OCI-LY3 (cell line): Measurements from ENCODE around the gene LARGE2.
A peak's percentile ranks its signal among the peaks of the same experiment; 100 is the strongest.

Experiments
- H2AFZ ChIP-seq: fragments of 200-600, 300-600 bp; shearing (Covaris generic); 2 replicates; pipeline ENCODE4 v1.6.0; 2014; ENCODE audit warnings: antibody characterized with exemption, low read depth, low read length
- H3K27ac ChIP-seq: fragments of 200-600, 300-600 bp; sonication (generic); 2 replicates; pipeline ENCODE4 v1.5.1; 2014; ENCODE audit warnings: mild to moderate bottlenecking, low read length, moderate library complexity, mixed read lengths
- H3K27me3 ChIP-seq: fragments of 200-600, 300-600 bp; sonication (generic); 2 replicates; pipeline ENCODE4 v1.6.1; 2014; ENCODE audit warnings: low read depth, low read length, mixed read lengths
- H3K36me3 ChIP-seq: fragments of 200-600, 300-600 bp; sonication (generic); replicated peaks from 2 replicates; pipeline ENCODE3; 2014; ENCODE audit warnings: low read depth, low read length, mixed read lengths
- H3K4me1 ChIP-seq: fragments of 300-600, 200-600 bp; sonication (generic); 2 replicates; pipeline ENCODE4 v1.6.1; 2014; ENCODE audit warnings: low read length, mixed read lengths
- H3K4me2 ChIP-seq: fragments of 200-600, 300-600 bp; sonication (generic); 2 replicates; pipeline ENCODE4 v1.6.1; 2014; ENCODE audit warnings: low read length, mixed read lengths
- H3K4me3 ChIP-seq: fragments of 300-600, 200-600 bp; sonication (generic); 2 replicates; pipeline ENCODE4 v1.5.1; 2014; ENCODE audit warnings: antibody characterized with exemption, mild to moderate bottlenecking, low read length, moderate library complexity
- H3K79me2 ChIP-seq: fragments of 300-600, 200-600 bp; shearing (Covaris generic); 2 replicates; pipeline ENCODE4 v1.6.1; 2014; ENCODE audit warnings: mild to moderate bottlenecking, low read length, mixed read lengths
- H3K9ac ChIP-seq: fragments of 300-600, 200-600 bp; shearing (Covaris generic); 2 replicates; pipeline ENCODE4 v1.6.0; 2014; ENCODE audit warnings: mild to moderate bottlenecking, low read length, moderate library complexity
- H3K9me3 ChIP-seq: fragments of 200-600, 300-600 bp; shearing (Covaris generic); 2 replicates; pipeline ENCODE4 v1.6.1; 2014; ENCODE audit warnings: low read length, mixed read lengths; ENCODE audit not compliant: insufficient read depth
- H4K20me1 ChIP-seq: fragments of 200-600, 300-600 bp; sonication (generic); 2 replicates; pipeline ENCODE4 v1.6.1; 2016; ENCODE audit warnings: low read length, mixed read lengths; ENCODE audit not compliant: insufficient read depth
- EZH2phosphoT487 ChIP-seq: fragments of 200-600 bp; shearing (Covaris generic); IDR thresholded peaks from 2 replicates; pipeline ENCODE4 v1.6.1; 2018; ENCODE audit warnings: antibody characterized with exemption, mixed run types, low read depth
- TF ChIP-seq, protein P1 (sequence below): fragments of 200-600, 300-600 bp; sonication (generic); IDR thresholded peaks from 2 replicates; pipeline ENCODE4 v1.5.1; 2014; ENCODE audit warnings: antibody characterized with exemption, low read length, low read depth

Gene LARGE2

DNA sequence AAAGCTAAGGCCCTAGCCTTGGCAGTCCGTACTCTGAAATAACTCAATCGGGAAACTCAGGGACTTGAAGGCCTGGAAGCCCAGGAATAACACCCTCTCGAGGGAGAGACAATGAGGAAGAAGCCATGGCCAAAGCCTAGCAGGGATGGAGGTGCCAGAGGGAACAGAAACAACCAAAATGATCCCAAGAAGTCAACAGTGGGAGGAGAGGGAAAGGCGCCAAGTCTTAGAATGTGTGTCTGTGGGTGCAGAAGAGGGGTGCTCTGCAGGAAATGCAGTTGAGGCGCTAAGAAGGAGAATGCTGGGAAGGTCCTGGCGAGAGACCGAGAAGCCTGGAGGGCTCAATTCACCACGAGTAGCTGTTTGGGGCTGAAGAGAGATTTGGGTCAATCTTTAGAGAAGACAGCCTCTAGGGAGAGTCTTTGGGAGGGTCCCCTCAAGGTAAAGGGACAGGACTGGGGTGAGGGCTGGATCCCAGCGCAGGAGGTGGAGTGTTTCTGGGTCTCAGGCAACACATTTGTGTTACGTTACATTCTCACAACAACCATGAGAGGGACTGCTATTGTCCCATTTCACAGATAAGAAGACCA is 37.8 kb upstream of the LARGE2 start:
- Histone ChIP-seq H2AFZ (no peak overlapping the region), H3K27me3 (no peaks in the 10 kb centered on the region), H3K4me2 (peak overlapping the region; percentile 73), H3K79me2 (no peaks in the 10 kb centered on the region), H4K20me1 (peaks cover 32% of the 10 kb centered on the region), H3K36me3 (peaks cover 19% of the 10 kb centered on the region), H3K9ac (no peak overlapping the region), H3K27ac (no peak overlapping the region), H3K4me1 (no peaks in the 10 kb centered on the region), H3K9me3 (no peaks in the 10 kb centered on the region), H3K4me3 (peak overlapping the region; percentile 73)
- TF ChIP-seq, protein P1, sequence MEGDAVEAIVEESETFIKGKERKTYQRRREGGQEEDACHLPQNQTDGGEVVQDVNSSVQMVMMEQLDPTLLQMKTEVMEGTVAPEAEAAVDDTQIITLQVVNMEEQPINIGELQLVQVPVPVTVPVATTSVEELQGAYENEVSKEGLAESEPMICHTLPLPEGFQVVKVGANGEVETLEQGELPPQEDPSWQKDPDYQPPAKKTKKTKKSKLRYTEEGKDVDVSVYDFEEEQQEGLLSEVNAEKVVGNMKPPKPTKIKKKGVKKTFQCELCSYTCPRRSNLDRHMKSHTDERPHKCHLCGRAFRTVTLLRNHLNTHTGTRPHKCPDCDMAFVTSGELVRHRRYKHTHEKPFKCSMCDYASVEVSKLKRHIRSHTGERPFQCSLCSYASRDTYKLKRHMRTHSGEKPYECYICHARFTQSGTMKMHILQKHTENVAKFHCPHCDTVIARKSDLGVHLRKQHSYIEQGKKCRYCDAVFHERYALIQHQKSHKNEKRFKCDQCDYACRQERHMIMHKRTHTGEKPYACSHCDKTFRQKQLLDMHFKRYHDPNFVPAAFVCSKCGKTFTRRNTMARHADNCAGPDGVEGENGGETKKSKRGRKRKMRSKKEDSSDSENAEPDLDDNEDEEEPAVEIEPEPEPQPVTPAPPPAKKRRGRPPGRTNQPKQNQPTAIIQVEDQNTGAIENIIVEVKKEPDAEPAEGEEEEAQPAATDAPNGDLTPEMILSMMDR: no peak
- TF ChIP-seq EZH2phosphoT487: no peak

DNA sequence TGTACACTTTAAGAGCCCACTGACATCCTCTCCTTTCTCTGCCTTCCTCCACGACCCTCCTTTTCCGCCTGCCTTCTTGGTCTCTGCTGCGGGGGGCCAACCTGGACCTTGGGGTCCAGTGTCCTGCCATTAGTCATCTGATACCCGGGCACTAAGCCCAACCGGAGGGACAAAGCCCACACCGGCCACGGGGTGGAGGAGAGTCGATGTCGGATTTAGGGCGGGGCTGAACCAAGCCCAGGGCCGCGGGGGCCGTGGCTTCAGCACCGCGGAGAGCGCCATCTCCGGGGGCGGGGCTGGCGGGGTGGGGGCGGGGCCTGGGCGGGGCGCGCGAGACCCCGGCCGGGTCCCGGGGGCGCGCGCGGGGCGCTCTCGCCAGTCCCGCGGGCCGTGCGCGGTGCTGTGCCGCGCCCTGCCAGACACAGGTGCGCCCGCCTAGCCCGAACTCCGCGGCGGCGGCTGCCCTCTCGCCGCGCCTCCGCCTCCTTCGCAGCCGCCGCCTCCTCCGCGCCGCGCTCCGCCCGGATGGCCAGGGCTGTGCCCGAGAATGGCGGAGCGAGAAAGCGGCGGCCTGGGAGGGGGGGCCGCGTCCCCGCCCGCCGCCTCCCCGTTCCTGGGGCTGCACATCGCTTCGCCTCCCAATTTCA is 37.1 kb upstream of the LARGE2 start, which contains the start of gene MAPK8IP1:
TSS of gene MAPK8IP1 (plus strand) at position 378 of the 647 bp plus-strand sequence. CDS start at position 548, 170 bp downstream.
- TF ChIP-seq, protein P1: no peak
- TF ChIP-seq EZH2phosphoT487: no peak
- Histone ChIP-seq H3K27ac (no peak within 1 kb of the TSS), H3K9me3 (no peaks in the 10 kb centered on the region), H2AFZ (no peak within 1 kb of the TSS), H3K4me3 (peak within 1 kb of the TSS; percentile 75), H4K20me1 (peaks cover 32% of the 10 kb centered on the region), H3K9ac (no peak within 1 kb of the TSS), H3K27me3 (no peaks in the 10 kb centered on the region), H3K4me1 (no peaks in the 10 kb centered on the region), H3K79me2 (no peaks in the 10 kb centered on the region), H3K36me3 (peaks cover 15% of the 10 kb centered on the region), H3K4me2 (peak within 1 kb of the TSS; percentile 73)

DNA sequence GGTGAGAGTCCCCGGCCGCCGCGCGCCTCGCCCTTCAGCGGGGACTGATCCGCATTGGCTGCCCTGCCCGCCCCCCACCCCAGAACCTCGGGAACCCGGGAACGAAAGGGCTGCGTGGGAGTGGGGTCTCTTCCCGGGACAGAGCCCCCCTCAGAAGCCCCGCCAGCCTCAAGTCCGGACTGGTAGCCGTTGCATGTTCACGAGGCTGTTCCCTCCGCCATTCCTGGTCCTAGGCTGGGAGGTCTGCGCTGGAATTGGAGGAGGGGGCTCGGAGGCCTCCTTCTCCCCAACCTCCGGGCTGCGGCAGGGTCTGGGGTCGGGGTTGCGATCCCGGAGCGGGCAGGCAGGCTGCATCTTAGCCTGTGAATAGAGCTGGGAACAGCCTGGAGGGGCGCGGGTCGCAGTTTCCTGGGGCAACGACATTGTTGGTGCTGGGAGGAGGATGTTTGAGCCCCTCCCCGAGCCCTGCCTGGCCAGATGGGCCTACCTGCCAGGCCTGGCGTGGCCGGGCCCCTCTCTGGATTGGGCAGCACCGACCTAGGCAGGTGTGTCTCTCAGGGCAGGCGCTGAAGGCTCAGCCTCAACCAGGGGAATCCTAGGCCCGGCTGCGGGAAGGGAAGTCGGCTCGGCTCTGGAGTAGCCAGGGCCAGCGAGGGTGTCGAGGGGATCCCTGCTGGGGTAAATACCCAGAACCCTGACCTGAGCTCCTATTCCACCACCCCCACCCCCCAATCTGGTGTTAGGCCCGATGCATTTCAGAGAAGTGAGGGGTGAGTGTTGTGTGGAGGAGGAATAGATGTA is 36.3 kb upstream of the LARGE2 start:
- H2AFZ ChIP-seq: no peak overlapping the region
- peaks cover 32% of the 10 kb centered on the region for H4K20me1 ChIP-seq
- no peak overlapping the region for H3K9ac ChIP-seq
- H3K9me3 ChIP-seq: no peaks in the 10 kb centered on the region
- H3K4me3 ChIP-seq: peak overlapping the region; percentile 75
- H3K4me2 ChIP-seq: peak overlapping the region; percentile 59
- H3K4me1 ChIP-seq: no peaks in the 10 kb centered on the region
- H3K27ac ChIP-seq: no peak overlapping the region
- TF ChIP-seq, protein P1: no peak
- no peak for TF ChIP-seq EZH2phosphoT487
- no peaks in the 10 kb centered on the region for H3K79me2 ChIP-seq
- H3K27me3 ChIP-seq: no peaks in the 10 kb centered on the region
- H3K36me3 ChIP-seq: peaks cover 8% of the 10 kb centered on the region
